ENCODE measurements around the gene ORC3.
"Not testable (repeated sequence)": the region's sequence is repeated elsewhere in the genome, so short reads cannot be mapped to it uniquely, and the experiment has no call there.

ORC3 gene

GRCh38 chr6:87661503-87661902 lies 71.6 kb downstream of the ORC3 start:
- no peak for DNase-seq

GRCh38 chr6:87663434-87663833 lies 73.5 kb downstream of the ORC3 start:
- no peak for DNase-seq

- DNase-seq = no peak
These were observed 75.1 kb downstream of the ORC3 start for GRCh38 chr6:87664921-87665485.

GRCh38 chr6:87667032-87667431 lies 77.1 kb downstream of the ORC3 start:
- DNase-seq = no peak

- DNase-seq = no peak
These were observed 78.1 kb downstream of the ORC3 start for GRCh38 chr6:87668013-87668412.

GRCh38 chr6:87669051-87669450 lies 79.1 kb downstream of the ORC3 start:
- no peak for DNase-seq

GRCh38 chr6:87670707-87671106 lies 80.8 kb downstream of the ORC3 start:
- DNase-seq = no peak

- DNase-seq = no peak
These were observed 81.7 kb downstream of the ORC3 start for GRCh38 chr6:87671555-87672029.

GRCh38 chr6:87672641-87673040 lies 82.7 kb downstream of the ORC3 start:
- no peak for DNase-seq

- DNase-seq = no peak
These were observed 83.3 kb downstream of the ORC3 start for GRCh38 chr6:87673237-87673636.

GRCh38 chr6:87674290-87674689 lies 84.4 kb downstream of the ORC3 start:
- no peak for DNase-seq

- DNase-seq = no peak
These were observed 85.2 kb downstream of the ORC3 start for GRCh38 chr6:87675004-87675681.

- no peak for DNase-seq
These were observed 92.4 kb downstream of the ORC3 start for GRCh38 chr6:87682310-87682709.

- DNase-seq = no peak
These were observed 94.0 kb downstream of the ORC3 start for GRCh38 chr6:87683890-87684289.

- DNase-seq = no peak
These were observed 95.1 kb downstream of the ORC3 start for GRCh38 chr6:87684895-87685654.

- not testable (repeated sequence) for DNase-seq
These were observed 96.8 kb downstream of the ORC3 start for GRCh38 chr6:87686636-87687205.

- no peak for DNase-seq
These were observed 97.4 kb downstream of the ORC3 start for GRCh38 chr6:87687296-87687695.

GRCh38 chr6:87687893-87688292 lies 98.0 kb downstream of the ORC3 start:
- DNase-seq = not testable (repeated sequence)

- DNase-seq = no peak
These were observed 100.5 kb downstream of the ORC3 start for GRCh38 chr6:87690441-87690840.

- no peak for DNase-seq
These were observed 102.2 kb downstream of the ORC3 start for GRCh38 chr6:87692086-87692485.

- not testable (repeated sequence) for DNase-seq
These were observed 106.9 kb downstream of the ORC3 start for GRCh38 chr6:87696817-87697216.

- no peak for DNase-seq
These were observed 107.9 kb downstream of the ORC3 start for GRCh38 chr6:87697581-87698546.
